A673 (cell line): ENCODE results near the gene CHRNG.
"Not testable (repeated sequence)": the region's sequence is repeated elsewhere in the genome, so short reads cannot be mapped to it uniquely, and the experiment has no call there.

Experiments
- EZH2 ChIP-seq: fragments of 200-600 bp; sonication (generic); IDR thresholded peaks from 2 replicates; pipeline ENCODE4 v1.6.1; 2017; ENCODE audit warnings: borderline replicate concordance, low read depth, mild to moderate bottlenecking, mixed read lengths, antibody characterized with exemption, low read length; ENCODE audit not compliant: poor library complexity, severe bottlenecking
- TF ChIP-seq, protein P1 (sequence below): fragments of 300-800, 200-600 bp; sonication (generic); conservative IDR thresholded peaks from 2 replicates; pipeline ENCODE4 v1.5.1; 2017; ENCODE audit warnings: low read depth, mild to moderate bottlenecking, antibody characterized with exemption, low read length, moderate library complexity, mixed read lengths

DNA sequence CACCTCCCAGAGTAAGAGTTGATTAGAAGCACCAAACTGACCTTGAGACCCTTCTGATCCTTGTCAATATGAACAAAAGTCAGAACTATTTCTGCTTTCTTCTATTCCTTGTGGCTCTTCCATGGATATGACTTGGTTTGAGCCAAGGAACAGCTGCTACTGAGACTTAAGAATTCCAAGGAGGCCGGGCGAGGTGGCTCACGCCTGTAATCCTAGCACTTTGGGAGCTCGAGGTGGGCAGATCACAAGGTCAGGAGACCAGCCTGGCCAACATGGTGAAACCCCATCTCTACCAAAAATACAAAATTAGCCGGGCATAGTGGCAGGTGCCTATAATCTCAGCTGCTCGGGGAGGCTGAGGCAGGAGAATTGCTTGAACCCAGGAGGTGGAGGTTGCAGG lies 31.0 kb downstream of the CHRNG start:
- TF ChIP-seq, protein P1, sequence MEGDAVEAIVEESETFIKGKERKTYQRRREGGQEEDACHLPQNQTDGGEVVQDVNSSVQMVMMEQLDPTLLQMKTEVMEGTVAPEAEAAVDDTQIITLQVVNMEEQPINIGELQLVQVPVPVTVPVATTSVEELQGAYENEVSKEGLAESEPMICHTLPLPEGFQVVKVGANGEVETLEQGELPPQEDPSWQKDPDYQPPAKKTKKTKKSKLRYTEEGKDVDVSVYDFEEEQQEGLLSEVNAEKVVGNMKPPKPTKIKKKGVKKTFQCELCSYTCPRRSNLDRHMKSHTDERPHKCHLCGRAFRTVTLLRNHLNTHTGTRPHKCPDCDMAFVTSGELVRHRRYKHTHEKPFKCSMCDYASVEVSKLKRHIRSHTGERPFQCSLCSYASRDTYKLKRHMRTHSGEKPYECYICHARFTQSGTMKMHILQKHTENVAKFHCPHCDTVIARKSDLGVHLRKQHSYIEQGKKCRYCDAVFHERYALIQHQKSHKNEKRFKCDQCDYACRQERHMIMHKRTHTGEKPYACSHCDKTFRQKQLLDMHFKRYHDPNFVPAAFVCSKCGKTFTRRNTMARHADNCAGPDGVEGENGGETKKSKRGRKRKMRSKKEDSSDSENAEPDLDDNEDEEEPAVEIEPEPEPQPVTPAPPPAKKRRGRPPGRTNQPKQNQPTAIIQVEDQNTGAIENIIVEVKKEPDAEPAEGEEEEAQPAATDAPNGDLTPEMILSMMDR, result not testable (repeated sequence)
- not testable (repeated sequence) for TF ChIP-seq EZH2
